Liver (tissue), 3 donors: ENCODE measurements around the gene CYB561D2.

ENCODE experiments used
- ATF3 ChIP-seq: IDR thresholded peaks from 2 replicates; pipeline ENCODE4 v1.6.1; 2016; ENCODE audit warnings: antibody characterized with exemption
- EGR1 ChIP-seq, 2 donors: IDR thresholded peaks; 2 replicates each; pipeline ENCODE4 v1.6.1; 2016 to 2018; ENCODE audit warnings: antibody characterized with exemption in 2 of 2, low read depth in 2 of 2
- FOXA1 ChIP-seq: IDR thresholded peaks from 2 replicates; pipeline ENCODE4 v1.6.1; 2016; ENCODE audit warnings: antibody characterized with exemption
- FOXA2 ChIP-seq: IDR thresholded peaks from 2 replicates; pipeline ENCODE4 v1.6.1; 2016; ENCODE audit warnings: antibody characterized with exemption
- GABPA ChIP-seq, 2 donors: IDR thresholded peaks in 1 of 2; conservative IDR thresholded peaks in 1 of 2; 2 replicates each; pipeline ENCODE4 v1.6.1; 2016; ENCODE audit warnings: antibody characterized with exemption in 2 of 2, mild to moderate bottlenecking in 1 of 2, moderate library complexity in 1 of 2
- JUND ChIP-seq, 2 donors: IDR thresholded peaks; 2 replicates each; pipeline ENCODE4 v1.6.1; 2016; ENCODE audit warnings: antibody characterized with exemption in 2 of 2
- RXRA ChIP-seq, 2 donors: IDR thresholded peaks; 2 replicates each; pipeline ENCODE4 v1.6.1; 2017 to 2018; ENCODE audit warnings: antibody characterized with exemption in 2 of 2, mild to moderate bottlenecking in 1 of 2
- TAF1 ChIP-seq: conservative IDR thresholded peaks from 2 replicates; pipeline ENCODE4 v1.6.1; 2016; ENCODE audit warnings: antibody characterized with exemption, mild to moderate bottlenecking
- YY1 ChIP-seq: IDR thresholded peaks from 2 replicates; pipeline ENCODE4 v1.6.1; 2016; ENCODE audit warnings: antibody characterized with exemption, mild to moderate bottlenecking
- TF ChIP-seq, protein P1 (sequence below): fragments of 150-350 bp; IDR thresholded peaks from 2 replicates; pipeline ENCODE4 v1.5.1; 2017; ENCODE audit warnings: improper control_type of control experiment, low read depth, low read length; ENCODE audit not compliant: missing input control
- TF ChIP-seq, protein P2 (sequence below): IDR thresholded peaks from 2 replicates; pipeline ENCODE4 v1.6.1; 2016; ENCODE audit warnings: antibody characterized with exemption, mild to moderate bottlenecking
- TF ChIP-seq, protein P3 (sequence below): IDR thresholded peaks from 2 replicates; pipeline ENCODE4 v1.6.1; 2016; ENCODE audit warnings: antibody characterized with exemption
- TF ChIP-seq, protein P4 (sequence below): IDR thresholded peaks from 2 replicates; pipeline ENCODE4 v1.6.1; 2016; ENCODE audit warnings: antibody characterized with exemption
- donor health status: healthy.
- donor health status: healthy.

- TF ChIP-seq, protein P1, sequence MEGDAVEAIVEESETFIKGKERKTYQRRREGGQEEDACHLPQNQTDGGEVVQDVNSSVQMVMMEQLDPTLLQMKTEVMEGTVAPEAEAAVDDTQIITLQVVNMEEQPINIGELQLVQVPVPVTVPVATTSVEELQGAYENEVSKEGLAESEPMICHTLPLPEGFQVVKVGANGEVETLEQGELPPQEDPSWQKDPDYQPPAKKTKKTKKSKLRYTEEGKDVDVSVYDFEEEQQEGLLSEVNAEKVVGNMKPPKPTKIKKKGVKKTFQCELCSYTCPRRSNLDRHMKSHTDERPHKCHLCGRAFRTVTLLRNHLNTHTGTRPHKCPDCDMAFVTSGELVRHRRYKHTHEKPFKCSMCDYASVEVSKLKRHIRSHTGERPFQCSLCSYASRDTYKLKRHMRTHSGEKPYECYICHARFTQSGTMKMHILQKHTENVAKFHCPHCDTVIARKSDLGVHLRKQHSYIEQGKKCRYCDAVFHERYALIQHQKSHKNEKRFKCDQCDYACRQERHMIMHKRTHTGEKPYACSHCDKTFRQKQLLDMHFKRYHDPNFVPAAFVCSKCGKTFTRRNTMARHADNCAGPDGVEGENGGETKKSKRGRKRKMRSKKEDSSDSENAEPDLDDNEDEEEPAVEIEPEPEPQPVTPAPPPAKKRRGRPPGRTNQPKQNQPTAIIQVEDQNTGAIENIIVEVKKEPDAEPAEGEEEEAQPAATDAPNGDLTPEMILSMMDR: peak; percentile 31
- no peak for TF ChIP-seq YY1
- TF ChIP-seq, protein P2, sequence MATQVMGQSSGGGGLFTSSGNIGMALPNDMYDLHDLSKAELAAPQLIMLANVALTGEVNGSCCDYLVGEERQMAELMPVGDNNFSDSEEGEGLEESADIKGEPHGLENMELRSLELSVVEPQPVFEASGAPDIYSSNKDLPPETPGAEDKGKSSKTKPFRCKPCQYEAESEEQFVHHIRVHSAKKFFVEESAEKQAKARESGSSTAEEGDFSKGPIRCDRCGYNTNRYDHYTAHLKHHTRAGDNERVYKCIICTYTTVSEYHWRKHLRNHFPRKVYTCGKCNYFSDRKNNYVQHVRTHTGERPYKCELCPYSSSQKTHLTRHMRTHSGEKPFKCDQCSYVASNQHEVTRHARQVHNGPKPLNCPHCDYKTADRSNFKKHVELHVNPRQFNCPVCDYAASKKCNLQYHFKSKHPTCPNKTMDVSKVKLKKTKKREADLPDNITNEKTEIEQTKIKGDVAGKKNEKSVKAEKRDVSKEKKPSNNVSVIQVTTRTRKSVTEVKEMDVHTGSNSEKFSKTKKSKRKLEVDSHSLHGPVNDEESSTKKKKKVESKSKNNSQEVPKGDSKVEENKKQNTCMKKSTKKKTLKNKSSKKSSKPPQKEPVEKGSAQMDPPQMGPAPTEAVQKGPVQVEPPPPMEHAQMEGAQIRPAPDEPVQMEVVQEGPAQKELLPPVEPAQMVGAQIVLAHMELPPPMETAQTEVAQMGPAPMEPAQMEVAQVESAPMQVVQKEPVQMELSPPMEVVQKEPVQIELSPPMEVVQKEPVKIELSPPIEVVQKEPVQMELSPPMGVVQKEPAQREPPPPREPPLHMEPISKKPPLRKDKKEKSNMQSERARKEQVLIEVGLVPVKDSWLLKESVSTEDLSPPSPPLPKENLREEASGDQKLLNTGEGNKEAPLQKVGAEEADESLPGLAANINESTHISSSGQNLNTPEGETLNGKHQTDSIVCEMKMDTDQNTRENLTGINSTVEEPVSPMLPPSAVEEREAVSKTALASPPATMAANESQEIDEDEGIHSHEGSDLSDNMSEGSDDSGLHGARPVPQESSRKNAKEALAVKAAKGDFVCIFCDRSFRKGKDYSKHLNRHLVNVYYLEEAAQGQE: no peak
- peak in 1 of 2 donors; percentile 83 for TF ChIP-seq EGR1 (IDR thresholded peaks at IDR 0.05; ENCODE audit: low read depth in 2 of 2)
- TF ChIP-seq JUND (IDR thresholded peaks at IDR 0.05): no peak
- TF ChIP-seq, protein P3, sequence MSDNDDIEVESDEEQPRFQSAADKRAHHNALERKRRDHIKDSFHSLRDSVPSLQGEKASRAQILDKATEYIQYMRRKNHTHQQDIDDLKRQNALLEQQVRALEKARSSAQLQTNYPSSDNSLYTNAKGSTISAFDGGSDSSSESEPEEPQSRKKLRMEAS: peak; percentile 99
- TF ChIP-seq FOXA1: no peak
- TF ChIP-seq, protein P4, sequence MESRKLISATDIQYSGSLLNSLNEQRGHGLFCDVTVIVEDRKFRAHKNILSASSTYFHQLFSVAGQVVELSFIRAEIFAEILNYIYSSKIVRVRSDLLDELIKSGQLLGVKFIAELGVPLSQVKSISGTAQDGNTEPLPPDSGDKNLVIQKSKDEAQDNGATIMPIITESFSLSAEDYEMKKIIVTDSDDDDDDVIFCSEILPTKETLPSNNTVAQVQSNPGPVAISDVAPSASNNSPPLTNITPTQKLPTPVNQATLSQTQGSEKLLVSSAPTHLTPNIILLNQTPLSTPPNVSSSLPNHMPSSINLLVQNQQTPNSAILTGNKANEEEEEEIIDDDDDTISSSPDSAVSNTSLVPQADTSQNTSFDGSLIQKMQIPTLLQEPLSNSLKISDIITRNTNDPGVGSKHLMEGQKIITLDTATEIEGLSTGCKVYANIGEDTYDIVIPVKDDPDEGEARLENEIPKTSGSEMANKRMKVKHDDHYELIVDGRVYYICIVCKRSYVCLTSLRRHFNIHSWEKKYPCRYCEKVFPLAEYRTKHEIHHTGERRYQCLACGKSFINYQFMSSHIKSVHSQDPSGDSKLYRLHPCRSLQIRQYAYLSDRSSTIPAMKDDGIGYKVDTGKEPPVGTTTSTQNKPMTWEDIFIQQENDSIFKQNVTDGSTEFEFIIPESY: no peak
- TF ChIP-seq TAF1: no peak
- no peak for TF ChIP-seq GABPA (IDR thresholded peaks at IDR 0.05 in 1 of 2, conservative IDR thresholded peaks at IDR 0.05 in 1 of 2)
- TF ChIP-seq ATF3: no peak
- no peak for TF ChIP-seq FOXA2
- TF ChIP-seq RXRA (IDR thresholded peaks at IDR 0.05): peak; percentile 4 to 23
These were observed 29.1 kb upstream of the CYB561D2 start for GRCh38 chr3:50321336-50322114.
